ENCODE data around the gene ACKR2.

The ACKR2 gene

DNA sequence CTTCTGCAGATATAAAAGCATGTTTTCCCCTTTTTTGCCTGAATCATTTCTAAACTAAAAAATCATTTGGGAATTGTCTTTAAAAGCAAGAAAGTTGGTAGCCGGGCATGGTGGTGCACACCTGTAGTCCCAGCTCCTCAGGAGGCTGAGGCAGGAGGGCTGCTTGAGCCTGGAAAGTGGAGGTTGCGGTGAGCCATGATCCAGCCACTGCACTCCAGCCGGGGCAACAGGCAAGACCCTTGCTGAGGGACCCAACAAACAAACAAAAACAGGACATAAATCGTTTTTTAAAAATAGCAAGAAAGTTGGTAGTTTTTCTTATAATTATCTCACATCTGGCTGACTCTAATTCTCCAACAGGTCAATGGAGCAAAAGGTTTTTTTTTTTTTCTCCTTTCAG lies 7.5 kb upstream of the ACKR2 start:
- no peak overlapping the region for H3K4me3 ChIP-seq (IDR thresholded peaks at IDR 0.05; ENCODE audit: insufficient read depth, low read depth, low read length)
- no peak overlapping the region for H2AFZ ChIP-seq (ENCODE audit: low read depth)
- no peaks in the 10 kb centered on the region for H3K4me1 ChIP-seq (ENCODE audit: low read depth, poor library complexity, severe bottlenecking)
- H3K27me3 ChIP-seq (ENCODE audit: insufficient read depth, low read depth) = no peaks in the 10 kb centered on the region
- no peak overlapping the region for H3K27ac ChIP-seq
- peaks cover 5% of the 10 kb centered on the region; the same call in 1 of the 2 replicates for H3K79me2 ChIP-seq (ENCODE audit: insufficient read depth, low read depth)
- H3K4me2 ChIP-seq = no peak overlapping the region
- H4K20me1 ChIP-seq (ENCODE audit: insufficient read depth) = no peaks in the 10 kb centered on the region
- H3K36me3 ChIP-seq (ENCODE audit: insufficient read depth) = no peaks in the 10 kb centered on the region; the same call in 1 of the 2 replicates
- TF ChIP-seq, protein P1, sequence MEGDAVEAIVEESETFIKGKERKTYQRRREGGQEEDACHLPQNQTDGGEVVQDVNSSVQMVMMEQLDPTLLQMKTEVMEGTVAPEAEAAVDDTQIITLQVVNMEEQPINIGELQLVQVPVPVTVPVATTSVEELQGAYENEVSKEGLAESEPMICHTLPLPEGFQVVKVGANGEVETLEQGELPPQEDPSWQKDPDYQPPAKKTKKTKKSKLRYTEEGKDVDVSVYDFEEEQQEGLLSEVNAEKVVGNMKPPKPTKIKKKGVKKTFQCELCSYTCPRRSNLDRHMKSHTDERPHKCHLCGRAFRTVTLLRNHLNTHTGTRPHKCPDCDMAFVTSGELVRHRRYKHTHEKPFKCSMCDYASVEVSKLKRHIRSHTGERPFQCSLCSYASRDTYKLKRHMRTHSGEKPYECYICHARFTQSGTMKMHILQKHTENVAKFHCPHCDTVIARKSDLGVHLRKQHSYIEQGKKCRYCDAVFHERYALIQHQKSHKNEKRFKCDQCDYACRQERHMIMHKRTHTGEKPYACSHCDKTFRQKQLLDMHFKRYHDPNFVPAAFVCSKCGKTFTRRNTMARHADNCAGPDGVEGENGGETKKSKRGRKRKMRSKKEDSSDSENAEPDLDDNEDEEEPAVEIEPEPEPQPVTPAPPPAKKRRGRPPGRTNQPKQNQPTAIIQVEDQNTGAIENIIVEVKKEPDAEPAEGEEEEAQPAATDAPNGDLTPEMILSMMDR (conservative IDR thresholded peaks at IDR 0.05; ENCODE audit: low read depth, low read length) = no peak
- H3K9ac ChIP-seq = no peak overlapping the region

DNA sequence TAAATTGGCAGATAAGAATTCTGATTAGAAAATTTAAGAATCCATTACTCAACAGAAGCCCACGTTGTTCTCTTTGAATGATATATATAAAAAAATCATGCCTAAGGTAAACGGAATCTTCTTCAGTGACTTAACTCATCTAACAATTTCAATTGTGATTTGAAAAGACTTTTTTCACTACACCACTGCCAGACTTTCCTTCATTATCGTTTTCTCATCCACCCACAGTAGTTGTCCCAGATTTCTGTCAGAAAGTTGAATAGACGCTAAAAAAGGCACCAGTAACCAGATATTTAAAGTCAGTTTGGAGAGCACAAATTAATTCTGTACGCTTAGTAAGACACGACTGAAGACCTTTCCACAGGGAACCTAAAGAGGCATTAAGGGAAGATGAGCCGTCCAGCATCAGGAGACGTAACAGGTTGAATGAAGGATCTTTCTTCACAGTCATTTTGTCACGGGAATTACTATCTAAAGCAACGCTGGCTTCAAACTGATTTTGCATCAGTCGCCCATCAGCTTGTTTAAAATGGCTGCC lies 6.3 kb upstream of the ACKR2 start:
- Histone ChIP-seq H3K27me3 (ENCODE audit: insufficient read depth, low read depth) (no peaks in the 10 kb centered on the region), H3K36me3 (ENCODE audit: insufficient read depth) (no peaks in the 10 kb centered on the region; the same call in 1 of the 2 replicates), H3K9ac (peak overlapping the region; percentile 67; the same call in 1 of the 2 replicates), H4K20me1 (ENCODE audit: insufficient read depth) (no peaks in the 10 kb centered on the region), H3K4me1 (ENCODE audit: low read depth, poor library complexity, severe bottlenecking) (no peaks in the 10 kb centered on the region), H3K27ac (no peak overlapping the region), H3K79me2 (ENCODE audit: insufficient read depth, low read depth) (peaks cover 5% of the 10 kb centered on the region; the same call in 1 of the 2 replicates), H3K4me3 (IDR thresholded peaks at IDR 0.05; ENCODE audit: insufficient read depth, low read depth, low read length) (no peak overlapping the region), H3K4me2 (peak overlapping the region; percentile 38), H2AFZ (ENCODE audit: low read depth) (no peak overlapping the region)
- TF ChIP-seq, protein P1 (conservative IDR thresholded peaks at IDR 0.05; ENCODE audit: low read depth, low read length) = no peak

DNA sequence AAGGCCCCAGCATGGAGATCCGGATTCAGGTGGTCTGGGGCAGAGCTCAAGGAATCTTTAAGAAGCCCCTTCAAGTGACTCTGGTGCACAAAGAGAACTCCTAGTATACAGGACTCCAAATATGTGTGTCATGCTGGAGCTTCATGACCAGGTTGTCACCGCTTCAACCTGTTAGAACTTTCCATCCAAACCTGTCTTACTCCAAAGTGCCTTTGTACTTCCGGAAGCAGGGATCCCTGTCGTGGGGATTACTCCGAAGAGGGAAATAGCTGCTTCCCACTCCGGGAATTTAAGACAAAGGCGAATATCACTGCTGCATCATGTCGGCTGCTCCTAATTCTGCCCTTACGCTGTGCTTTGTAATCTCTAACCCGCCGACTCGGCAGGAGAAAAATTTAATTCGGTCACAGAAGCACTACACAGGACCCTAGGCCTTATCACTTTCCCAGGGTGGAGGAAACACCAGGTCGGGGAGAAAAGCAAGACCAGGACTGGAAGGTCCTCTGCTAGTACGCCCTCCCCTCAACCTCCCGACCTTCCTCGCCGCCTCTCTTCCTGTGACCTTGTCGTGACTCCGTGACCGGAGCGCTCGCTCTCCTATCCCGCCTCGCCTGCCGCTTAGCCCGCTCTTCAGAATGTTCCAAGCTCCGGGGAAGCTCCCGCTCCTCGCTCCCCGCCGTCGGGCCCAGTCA lies 5.7 kb upstream of the ACKR2 start:
- peaks cover 5% of the 10 kb centered on the region; the same call in 1 of the 2 replicates for H3K79me2 ChIP-seq (ENCODE audit: insufficient read depth, low read depth)
- no peaks in the 10 kb centered on the region for H4K20me1 ChIP-seq (ENCODE audit: insufficient read depth)
- TF ChIP-seq, protein P1 (conservative IDR thresholded peaks at IDR 0.05; ENCODE audit: low read depth, low read length) = no peak
- peak overlapping the region; percentile 38 for H3K4me2 ChIP-seq
- no peaks in the 10 kb centered on the region; the same call in 1 of the 2 replicates for H3K36me3 ChIP-seq (ENCODE audit: insufficient read depth)
- no peaks in the 10 kb centered on the region for H3K4me1 ChIP-seq (ENCODE audit: low read depth, poor library complexity, severe bottlenecking)
- no peaks in the 10 kb centered on the region for H3K27me3 ChIP-seq (ENCODE audit: insufficient read depth, low read depth)
- H2AFZ ChIP-seq (ENCODE audit: low read depth) = peak overlapping the region; percentile 76
- no peak overlapping the region for H3K4me3 ChIP-seq (IDR thresholded peaks at IDR 0.05; ENCODE audit: insufficient read depth, low read depth, low read length)
- H3K27ac ChIP-seq = peak overlapping the region; percentile 51; the same call in 1 of the 2 replicates
- peak overlapping the region; percentile 67; the same call in 1 of the 2 replicates for H3K9ac ChIP-seq

DNA sequence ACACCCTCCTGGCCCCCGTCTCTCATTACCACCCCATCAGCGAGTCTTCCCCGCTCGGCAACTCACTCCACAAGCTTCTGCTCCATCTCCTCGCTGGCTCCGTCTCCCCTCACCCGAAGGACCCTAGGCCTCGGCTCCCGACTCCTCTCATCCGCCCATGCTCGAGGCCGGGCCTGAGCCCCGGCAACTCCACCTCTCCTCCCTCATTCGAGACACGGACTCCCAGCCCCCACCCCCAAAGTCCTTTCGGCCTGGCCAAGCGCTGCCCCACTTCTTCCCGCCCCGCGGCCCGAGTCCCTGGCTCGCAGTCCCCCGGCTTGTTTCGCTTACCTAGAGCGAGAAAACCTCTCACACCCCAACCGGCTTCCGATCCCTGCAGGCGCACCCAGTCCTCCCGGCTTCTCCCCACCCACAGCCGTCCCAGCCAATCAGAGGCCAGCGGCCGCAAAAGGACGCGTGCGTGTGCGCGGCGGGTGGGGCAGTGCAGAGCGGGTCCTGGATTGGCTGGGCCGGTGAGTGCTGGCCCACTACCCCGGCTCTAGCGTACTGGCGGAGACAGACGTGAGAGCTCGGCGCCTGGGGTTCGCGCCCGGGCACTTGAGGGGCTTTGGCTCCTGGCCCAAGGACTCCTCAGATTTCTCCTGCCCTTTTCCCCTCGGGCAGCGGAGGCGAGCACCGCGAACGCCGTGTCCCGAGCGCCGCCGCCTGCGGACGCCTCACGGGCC lies 5.0 kb upstream of the ACKR2 start, which contains the start of gene HIGD1A:
Gene HIGD1A, minus strand, starts transcription at position 385 of the 725 bp plus-strand sequence. CDS start 10,237 bp downstream, outside the sequence.
- H3K27me3 ChIP-seq (ENCODE audit: insufficient read depth, low read depth) = no peaks in the 10 kb centered on the region
- no peak within 1 kb of the TSS for H3K4me3 ChIP-seq (IDR thresholded peaks at IDR 0.05; ENCODE audit: insufficient read depth, low read depth, low read length)
- TF ChIP-seq, protein P1 (conservative IDR thresholded peaks at IDR 0.05; ENCODE audit: low read depth, low read length) = no peak
- H2AFZ ChIP-seq (ENCODE audit: low read depth) = peak within 1 kb of the TSS; percentile 76
- peaks cover 5% of the 10 kb centered on the region; the same call in 1 of the 2 replicates for H3K79me2 ChIP-seq (ENCODE audit: insufficient read depth, low read depth)
- H3K36me3 ChIP-seq (ENCODE audit: insufficient read depth) = no peaks in the 10 kb centered on the region; the same call in 1 of the 2 replicates
- no peaks in the 10 kb centered on the region for H3K4me1 ChIP-seq (ENCODE audit: low read depth, poor library complexity, severe bottlenecking)
- peak within 1 kb of the TSS; percentile 51; the same call in 1 of the 2 replicates for H3K27ac ChIP-seq
- peak within 1 kb of the TSS; percentile 53 for H3K4me2 ChIP-seq
- H3K9ac ChIP-seq = peak within 1 kb of the TSS; percentile 67; the same call in 1 of the 2 replicates
- no peaks in the 10 kb centered on the region for H4K20me1 ChIP-seq (ENCODE audit: insufficient read depth)

Measured in KMS-11 (cell line).